Panc1 (cell line): ENCODE results near the gene CATSPERD. TPM values are rescaled to one million over a fixed set of nuclear protein-coding genes. Genes with fewer than 3 reads are reported as not detected.

ENCODE experiments used
- ATAC-seq: fragments of 200-7000 bp; cut with Tn5 transposase; 2 replicates; pipeline ENCODE4 v1.9.1; 2020; ENCODE audit warnings: mild to moderate bottlenecking, moderate library complexity
- BruUV-seq: library from RNA; stranded (reverse); fragments of 400-500 nt; replicated peaks from 2 replicates; lab custom pipeline; 2021; lab: Mats Ljungman, UMichigan
- CTCF ChIA-PET: fragments of 300-600 bp; sonication (Branson Sonifier 250); formaldehyde crosslinking; loops from one replicate; lab custom pipeline; 2022; ENCODE audit warnings: antibody characterized with exemption; lab: Charles Lee
- POLR2A ChIA-PET: fragments of 300-600 bp; sonication (Branson Sonifier 250); formaldehyde crosslinking; loops from one replicate; lab custom pipeline; 2022; ENCODE audit warnings: antibody characterized with exemption; lab: Charles Lee
- DNase-seq: peaks from one replicate; pipeline ENCODE4 v3.0.0-alpha.2; 2010; ENCODE audit warnings: low read depth, low spot score
- H3K27ac ChIP-seq: 2 replicates; pipeline ENCODE4 v1.5.1; 2011; ENCODE audit warnings: mild to moderate bottlenecking, low read length, inconsistent platforms
- H3K27me3 ChIP-seq: fragments of 200-500 bp; sonication (Bioruptor generic); 2 replicates; pipeline ENCODE4 v1.6.0; 2014; ENCODE audit warnings: low read length, inconsistent platforms; ENCODE audit not compliant: control insufficient read depth, insufficient read depth
- H3K36me3 ChIP-seq: fragments of 200-500 bp; sonication (Bioruptor generic); 2 replicates; pipeline ENCODE4 v1.5.1; 2014; ENCODE audit warnings: inconsistent platforms, mild to moderate bottlenecking, low read length, moderate library complexity; ENCODE audit not compliant: control insufficient read depth, insufficient read depth
- H3K4me1 ChIP-seq: 2 replicates; pipeline ENCODE4 v1.5.1; 2011; ENCODE audit warnings: inconsistent platforms, mild to moderate bottlenecking, low read length, moderate library complexity; ENCODE audit not compliant: control insufficient read depth, insufficient read depth
- H3K4me3 ChIP-seq, 2 experiments: 2 replicates each; pipeline ENCODE4 v1.5.1; 2011 to 2012; ENCODE audit warnings: low read depth in 2 of 2, low read length in 2 of 2, mild to moderate bottlenecking in 2 of 2, inconsistent platforms in 1 of 2, moderate library complexity in 1 of 2
- H3K9me3 ChIP-seq: fragments of 200-500 bp; sonication (Bioruptor generic); 2 replicates; pipeline ENCODE4 v1.5.1; 2014; ENCODE audit warnings: low read depth, mild to moderate bottlenecking, inconsistent platforms, low read length, moderate library complexity; ENCODE audit not compliant: control insufficient read depth, insufficient read depth
- CTCF ChIP-seq: fragments of 450-650 bp; IDR thresholded peaks from 2 replicates; pipeline ENCODE4 v1.5.1; 2017; ENCODE audit warnings: mild to moderate bottlenecking
- POLR2AphosphoS5 ChIP-seq: IDR thresholded peaks from 2 replicates; pipeline ENCODE4 v1.6.1; 2012; ENCODE audit warnings: mild to moderate bottlenecking, low read depth, low read length, moderate library complexity
- REST ChIP-seq, 2 experiments: IDR thresholded peaks; 2 replicates each; pipeline ENCODE4 v1.6.1; 2011 to 2012; ENCODE audit warnings: low read depth in 2 of 2, control low read depth in 1 of 2, low read length in 1 of 2, mild to moderate bottlenecking in 1 of 2, moderate library complexity in 1 of 2; ENCODE audit not compliant: insufficient read depth in 1 of 2
- in situ Hi-C: cut with HindIII; loops from 2 replicates; pipeline ENCODE4 v1.10.0; 2016; ENCODE audit warnings: low sequenced_read_pairs, low pct_unique_long_range_greater_than_20kb
- intact Hi-C: fragments of 100-400 bp; cut with micrococcal nuclease; formaldehyde crosslinking; loops from one replicate; pipeline ENCODE4 v1.10.0; 2022; ENCODE audit not compliant: unreplicated experiment
- total RNA-seq: library from RNA; stranded (reverse); gene quantifications from one replicate; pipeline ENCODE4 v1.2.1, GENCODE V29; 2021; ENCODE audit not compliant: unreplicated experiment

Gene CATSPERD
- total RNA-seq, 1 experiment from 2014 or later = 0.08 TPM

GRCh38 chr19:5822181-5822844 lies 101.9 kb downstream of the CATSPERD start:
- Histone ChIP-seq H3K9me3 (no peaks in the 10 kb centered on the region), H3K4me1 (peaks cover 8% of the 10 kb centered on the region), H3K27ac (no peak overlapping the region), H3K36me3 (no peaks in the 10 kb centered on the region), H3K4me3 (no peak overlapping the region), H3K27me3 (no peaks in the 10 kb centered on the region)
- intact Hi-C loops (no loop called here), in situ Hi-C loops (no loop called here)
- POLR2A ChIA-PET = no interaction called here
- DNase-seq = no peak
- CTCF ChIA-PET = interaction anchor here (0.7 kb wide), 1 partner anchor 343 kb away, joined by 4 read pairs; no protein-coding TSS in a partner anchor
- ATAC-seq = no peak
- TF ChIP-seq POLR2AphosphoS5 = no peak
- BruUV-seq = no TSS peak

GRCh38 chr19:5823579-5824281 lies 103.3 kb downstream of the CATSPERD start:
- intact Hi-C loops = no loop called here
- no TSS peak for BruUV-seq
- POLR2A ChIA-PET = no interaction called here

More at GRCh38 chr19:5823579-5824281, 103.3 kb downstream of the CATSPERD start:
- peaks cover 8% of the 10 kb centered on the region for H3K4me1 ChIP-seq
- no peaks in the 10 kb centered on the region for H3K9me3 ChIP-seq
- no peaks in the 10 kb centered on the region for H3K27me3 ChIP-seq
- ATAC-seq = peak; percentile 74
- H3K36me3 ChIP-seq = no peaks in the 10 kb centered on the region
- TF ChIP-seq CTCF = peak; percentile 78; the same call in 1 of the 2 replicates
- TF ChIP-seq REST (IDR thresholded peaks at IDR 0.05; ENCODE audit: insufficient read depth in 1 of 2, low read depth in 2 of 2, low read length in 1 of 2) = no peak
- CTCF ChIA-PET = interaction anchor here (1.0 to 1.4 kb wide), 2 partner anchors 17 to 19 kb away, joined by 4 to 5 read pairs; partner anchors contain the start of gene NRTN
- DNase-seq = no peak
- no peak overlapping the region for H3K4me3 ChIP-seq
- H3K27ac ChIP-seq = no peak overlapping the region
- in situ Hi-C loops = no loop called here
